HCT116 (cell line): ENCODE results near the gene LRP1B.

ENCODE experiments used
- CBX3 ChIP-seq: IDR thresholded peaks from 2 replicates; pipeline ENCODE4 v1.6.1; 2012; ENCODE audit warnings: low read depth
- CEBPB ChIP-seq: IDR thresholded peaks from 2 replicates; pipeline ENCODE4 v1.6.1; 2012; ENCODE audit warnings: low read depth
- EZH2 ChIP-seq: fragments of 200-600 bp; sonication (generic); IDR thresholded peaks from 2 replicates; pipeline ENCODE4 v1.6.1; 2017; ENCODE audit warnings: antibody characterized with exemption, mixed run types
- EZH2phosphoT487 ChIP-seq: fragments of 200-600 bp; IDR thresholded peaks from 2 replicates; pipeline ENCODE4 v1.6.1; 2018; ENCODE audit warnings: antibody characterized with exemption, borderline replicate concordance
- JUND ChIP-seq: IDR thresholded peaks from 2 replicates; pipeline ENCODE4 v1.6.1; 2012
- POLR2A ChIP-seq: IDR thresholded peaks from 2 replicates; pipeline ENCODE4 v1.7.0; 2011; ENCODE audit warnings: borderline replicate concordance; ENCODE audit not compliant: insufficient read depth, insufficient read length; ENCODE audit errors: extremely low read depth
- POLR2AphosphoS5 ChIP-seq: IDR thresholded peaks from 2 replicates; pipeline ENCODE4 v1.6.1; 2011; ENCODE audit warnings: mild to moderate bottlenecking, low read depth, low read length, moderate library complexity
- SP1 ChIP-seq: IDR thresholded peaks from 2 replicates; pipeline ENCODE4 v1.6.1; 2012; ENCODE audit warnings: low read depth
- ZNF274 ChIP-seq: fragments of 200-500 bp; sonication (Bioruptor generic); IDR thresholded peaks from 2 replicates; pipeline ENCODE4 v1.6.1; 2014; ENCODE audit warnings: mild to moderate bottlenecking, low read depth, low read length, inconsistent platforms
- TF ChIP-seq, protein P1 (sequence below), 3 experiments: fragments of 200-600 bp in 1 of 3; sonication (generic) in 1 of 3; IDR thresholded peaks in 2 of 3; conservative IDR thresholded peaks in 1 of 3; 2 replicates each; pipeline ENCODE4 v1.5.1; 2012 to 2017; ENCODE audit warnings: low read depth in 2 of 3, low read length in 2 of 3, antibody characterized with exemption in 1 of 3, borderline replicate concordance in 1 of 3, control low read depth in 1 of 3, mild to moderate bottlenecking in 1 of 3, mixed read lengths in 1 of 3, mixed run types in 1 of 3, moderate library complexity in 1 of 3; ENCODE audit not compliant: insufficient read depth in 1 of 3
- TF ChIP-seq, protein P2 (sequence below): IDR thresholded peaks from 2 replicates; pipeline ENCODE4 v1.6.1; 2012
- TF ChIP-seq, protein P3 (sequence below): IDR thresholded peaks from 2 replicates; pipeline ENCODE4 v1.6.1; 2012; ENCODE audit warnings: low read depth

DNA sequence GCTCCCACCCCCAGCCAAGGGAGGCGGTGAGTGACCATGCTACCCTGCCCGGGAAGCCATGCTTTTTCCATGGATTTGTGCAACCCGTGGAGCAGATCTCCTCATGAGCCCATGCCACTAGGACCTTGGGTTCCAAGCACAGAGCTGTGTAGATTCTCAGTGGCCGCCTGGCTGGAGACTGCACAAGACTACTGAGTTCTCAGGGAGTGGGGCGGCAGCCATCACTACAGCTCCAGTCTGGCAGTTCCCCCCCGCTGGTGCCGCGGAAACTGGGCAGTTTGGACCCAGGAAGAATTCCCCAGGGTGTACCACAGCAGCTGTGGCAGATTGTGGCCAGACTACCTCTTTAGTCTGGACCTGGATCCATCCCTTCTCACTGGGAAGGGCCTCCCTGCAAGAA lies 470.6 kb downstream of the LRP1B start:
- TF ChIP-seq JUND (no peak), POLR2A (no peak), SP1 (no peak), CBX3 (no peak), POLR2AphosphoS5 (no peak), EZH2phosphoT487 (no peak), EZH2 (no peak), ZNF274 (no peak), CEBPB (no peak)
- TF ChIP-seq, protein P1, sequence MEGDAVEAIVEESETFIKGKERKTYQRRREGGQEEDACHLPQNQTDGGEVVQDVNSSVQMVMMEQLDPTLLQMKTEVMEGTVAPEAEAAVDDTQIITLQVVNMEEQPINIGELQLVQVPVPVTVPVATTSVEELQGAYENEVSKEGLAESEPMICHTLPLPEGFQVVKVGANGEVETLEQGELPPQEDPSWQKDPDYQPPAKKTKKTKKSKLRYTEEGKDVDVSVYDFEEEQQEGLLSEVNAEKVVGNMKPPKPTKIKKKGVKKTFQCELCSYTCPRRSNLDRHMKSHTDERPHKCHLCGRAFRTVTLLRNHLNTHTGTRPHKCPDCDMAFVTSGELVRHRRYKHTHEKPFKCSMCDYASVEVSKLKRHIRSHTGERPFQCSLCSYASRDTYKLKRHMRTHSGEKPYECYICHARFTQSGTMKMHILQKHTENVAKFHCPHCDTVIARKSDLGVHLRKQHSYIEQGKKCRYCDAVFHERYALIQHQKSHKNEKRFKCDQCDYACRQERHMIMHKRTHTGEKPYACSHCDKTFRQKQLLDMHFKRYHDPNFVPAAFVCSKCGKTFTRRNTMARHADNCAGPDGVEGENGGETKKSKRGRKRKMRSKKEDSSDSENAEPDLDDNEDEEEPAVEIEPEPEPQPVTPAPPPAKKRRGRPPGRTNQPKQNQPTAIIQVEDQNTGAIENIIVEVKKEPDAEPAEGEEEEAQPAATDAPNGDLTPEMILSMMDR (IDR thresholded peaks at IDR 0.05 in 2 of 3, conservative IDR thresholded peaks at IDR 0.05 in 1 of 3; ENCODE audit: borderline replicate concordance in 1 of 3, insufficient read depth in 1 of 3, low read depth in 2 of 3, low read length in 2 of 3), result no peak
- TF ChIP-seq, protein P2, sequence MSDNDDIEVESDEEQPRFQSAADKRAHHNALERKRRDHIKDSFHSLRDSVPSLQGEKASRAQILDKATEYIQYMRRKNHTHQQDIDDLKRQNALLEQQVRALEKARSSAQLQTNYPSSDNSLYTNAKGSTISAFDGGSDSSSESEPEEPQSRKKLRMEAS, result no peak
- TF ChIP-seq, protein P3, sequence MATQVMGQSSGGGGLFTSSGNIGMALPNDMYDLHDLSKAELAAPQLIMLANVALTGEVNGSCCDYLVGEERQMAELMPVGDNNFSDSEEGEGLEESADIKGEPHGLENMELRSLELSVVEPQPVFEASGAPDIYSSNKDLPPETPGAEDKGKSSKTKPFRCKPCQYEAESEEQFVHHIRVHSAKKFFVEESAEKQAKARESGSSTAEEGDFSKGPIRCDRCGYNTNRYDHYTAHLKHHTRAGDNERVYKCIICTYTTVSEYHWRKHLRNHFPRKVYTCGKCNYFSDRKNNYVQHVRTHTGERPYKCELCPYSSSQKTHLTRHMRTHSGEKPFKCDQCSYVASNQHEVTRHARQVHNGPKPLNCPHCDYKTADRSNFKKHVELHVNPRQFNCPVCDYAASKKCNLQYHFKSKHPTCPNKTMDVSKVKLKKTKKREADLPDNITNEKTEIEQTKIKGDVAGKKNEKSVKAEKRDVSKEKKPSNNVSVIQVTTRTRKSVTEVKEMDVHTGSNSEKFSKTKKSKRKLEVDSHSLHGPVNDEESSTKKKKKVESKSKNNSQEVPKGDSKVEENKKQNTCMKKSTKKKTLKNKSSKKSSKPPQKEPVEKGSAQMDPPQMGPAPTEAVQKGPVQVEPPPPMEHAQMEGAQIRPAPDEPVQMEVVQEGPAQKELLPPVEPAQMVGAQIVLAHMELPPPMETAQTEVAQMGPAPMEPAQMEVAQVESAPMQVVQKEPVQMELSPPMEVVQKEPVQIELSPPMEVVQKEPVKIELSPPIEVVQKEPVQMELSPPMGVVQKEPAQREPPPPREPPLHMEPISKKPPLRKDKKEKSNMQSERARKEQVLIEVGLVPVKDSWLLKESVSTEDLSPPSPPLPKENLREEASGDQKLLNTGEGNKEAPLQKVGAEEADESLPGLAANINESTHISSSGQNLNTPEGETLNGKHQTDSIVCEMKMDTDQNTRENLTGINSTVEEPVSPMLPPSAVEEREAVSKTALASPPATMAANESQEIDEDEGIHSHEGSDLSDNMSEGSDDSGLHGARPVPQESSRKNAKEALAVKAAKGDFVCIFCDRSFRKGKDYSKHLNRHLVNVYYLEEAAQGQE, result no peak
